ENCODE data around the gene VAPB.

GRCh38 chr20:58344741-58345140, 44.3 kb upstream of the VAPB start:
- TF ChIP-seq CTCF (IDR thresholded peaks at IDR 0.05) (no peak), POLR2A (IDR thresholded peaks at IDR 0.05) (no peak)

Measured in Peyer's patch (tissue), 4 donors.